Astrocyte (in vitro differentiated cells and primary cell): Measurements from ENCODE around the gene CAMKK2.

Experiments
- CTCF ChIP-seq: IDR thresholded peaks from 2 replicates; pipeline ENCODE4 v1.5.1; 2011; ENCODE audit warnings: low read depth, mild to moderate bottlenecking, inconsistent platforms, low read length, moderate library complexity; ENCODE audit not compliant: insufficient read depth
- EZH2 ChIP-seq: IDR thresholded peaks from 2 replicates; pipeline ENCODE4 v1.6.1; 2012; ENCODE audit warnings: mild to moderate bottlenecking, low read length, inconsistent platforms; ENCODE audit not compliant: insufficient read depth

- TF ChIP-seq CTCF (no peak), EZH2 (no peak)
Observed at GRCh38 chr12:121237415-121237814, 59.1 kb downstream of the CAMKK2 start.
